Heart left ventricle (tissue), 16 donors: ENCODE data around the gene NFS1. TPM values are rescaled to one million over a fixed set of nuclear protein-coding genes. Genes with fewer than 3 reads are reported as not detected.
A peak's percentile ranks its signal among the peaks of the same experiment; 100 is the strongest.

ENCODE experiments used
- ATAC-seq, 4 donors: fragments of 200-7000 bp; cut with Tn5 transposase; one replicate each; pipeline ENCODE4 v1.9.1; 2020 to 2022; ENCODE audit warnings: moderate library complexity in 4 of 4, mild to moderate bottlenecking in 3 of 4, moderate number of reproducible peaks in 1 of 4
- DNase-seq, 5 donors: peaks; one replicate each; pipeline ENCODE4 v3.0.0-alpha.2; 2020
- H3K27ac ChIP-seq, 12 donors: fragments of 200-600 bp; sonication (generic) in 4 of 12; one replicate each; pipeline versions ENCODE4 v1.5.0 to v1.8.0; 2016 to 2022; ENCODE audit warnings: mild to moderate bottlenecking in 2 of 12
- H3K27me3 ChIP-seq, 9 donors: fragments of 200-600 bp; sonication (generic) in 2 of 9; one replicate each; pipeline versions ENCODE4 v1.5.1 to v1.8.0; 2016 to 2022; ENCODE audit warnings: mild to moderate bottlenecking in 3 of 9
- H3K36me3 ChIP-seq, 9 donors: fragments of 200-600 bp; sonication (generic) in 2 of 9; one replicate each; pipeline versions ENCODE4 v1.5.0 to v1.8.0; 2018 to 2022; ENCODE audit warnings: mild to moderate bottlenecking in 2 of 9
- H3K4me1 ChIP-seq, 12 donors: fragments of 200-600 bp; sonication (generic) in 4 of 12; one replicate each; pipeline versions ENCODE4 v1.5.0 to v1.8.0; 2016 to 2022; ENCODE audit warnings: mild to moderate bottlenecking in 3 of 12
- H3K4me3 ChIP-seq, 12 donors: fragments of 200-600 bp; sonication (generic) in 4 of 12; one replicate each; pipeline versions ENCODE4 v1.5.0 to v1.8.0; 2017 to 2022; ENCODE audit warnings: mild to moderate bottlenecking in 9 of 12, moderate library complexity in 4 of 12
- H3K9me3 ChIP-seq, 12 donors: fragments of 200-600 bp; sonication (generic) in 4 of 12; one replicate each; pipeline versions ENCODE4 v1.5.0 to v1.8.0; 2016 to 2022; ENCODE audit warnings: mild to moderate bottlenecking in 1 of 12
- POLR2A ChIP-seq, 2 donors: fragments of 450-650 bp; IDR thresholded peaks; one replicate each; pipeline ENCODE4 v1.6.1; 2017; ENCODE audit warnings: antibody characterized with exemption in 2 of 2, mild to moderate bottlenecking in 2 of 2, moderate library complexity in 2 of 2
- WGBS, 4 donors: extraction: QIAGEN DNeasy Blood & Tissue Kit in 2 of 4; methylation state at CpG; one replicate each; pipeline versions ENCODE4 v1.1.5 to v1.1.7; 2013 to 2018; 5-methylcytosine and 5-hydroxymethylcytosine counted together
- intact Hi-C, 10 donors: fragments of 100-400 bp; cut with DNase I; formaldehyde crosslinking; loops; one replicate each; pipeline versions ENCODE4 v1.11.1 to v1.14.2; 2022
- polyA plus RNA-seq, 2 donors: library from polyadenylated mRNA; stranded (reverse); fragments of 200-250 nt; gene quantifications; one replicate each; pipeline ENCODE4 v1.2.3, GENCODE V29; 2013
- total RNA-seq, 9 donors: library from RNA; depleted of rRNA in 2 of 9; stranded (reverse); fragments of >200 nt in 2 of 9; fragmentation: NEBNext Ultra II Directional in 3 of 9; extraction: Animal tissue kit (Norgen Biotek cat#: 25700) in 3 of 9; gene quantifications; one replicate each; pipeline versions ENCODE4 v1.1.0 to v1.2.4, GENCODE V29; 2016 to 2023
- TF ChIP-seq, protein P1 (sequence below), 12 donors: fragments of 200-600 bp; sonication (generic) in 4 of 12; IDR thresholded peaks; one replicate each; pipeline versions ENCODE4 v1.5.0 to v1.8.0; 2018 to 2022; ENCODE audit warnings: antibody characterized with exemption in 12 of 12, mild to moderate bottlenecking in 5 of 12
- donor health status: ischemic (EF 13 %, LVEDD 7.1; RV severe dilation, severe dysfunction).
- donor health status: healthy with polysubstance abuse.
- donor health status: DM: no; HTN: yes; CAD: no.
- donor health status: DM: no; HTN: no; CAD: no.
- donor health status: ischemic (EF 25% LVEDD 6.9; RV normal size, moderate dysfunction).
- donor health status: ischemic (EF 25% LVEDD 5.7; RV mildly dilated, moderate dysfunction).
- donor health status: healthy.
- donor health status: DM: yes; HTN: yes; CAD: no.
- donor health status: ischemic (EF 35%, LVEDD 5.7; RV mildly dilated, moderate dysfunction).
- donor health status: nonischemic (EF 11% LVEDD 7.7; RV severe dilation, severe dysfunction).
- donor health status: DM: yes; HTN: yes; CAD: no.
- donor health status: PGD.
- donor health status: ischemic (EF 29% LVEDD 5.4; RV normal size, mild dysfunction).
- donor health status: nonischemic (EF 23%, LVEDD 6.1; RV moderate dilation, normal function).

Gene NFS1
- total and polyA plus RNA-seq, 11 donors: 27.4 to 67.5 (median 58.3) TPM

- 91 to 95% (median 93%) methylated on average over 10 of the region's 10 CpGs for WGBS, 4 donors
- Histone ChIP-seq H3K4me3 (no peak overlapping the region), H3K4me1 (peaks cover 2 to 78% (median 54%) of the 10 kb centered on the region in 12 donors), H3K27ac (peak overlapping the region in 1 of 12 donors; percentile 5), H3K36me3 (peaks cover 0 to 9% (median 0%) of the 10 kb centered on the region in 9 donors), H3K27me3 (no peaks in the 10 kb centered on the region), H3K9me3 (no peaks in the 10 kb centered on the region)
- TF ChIP-seq, protein P1, sequence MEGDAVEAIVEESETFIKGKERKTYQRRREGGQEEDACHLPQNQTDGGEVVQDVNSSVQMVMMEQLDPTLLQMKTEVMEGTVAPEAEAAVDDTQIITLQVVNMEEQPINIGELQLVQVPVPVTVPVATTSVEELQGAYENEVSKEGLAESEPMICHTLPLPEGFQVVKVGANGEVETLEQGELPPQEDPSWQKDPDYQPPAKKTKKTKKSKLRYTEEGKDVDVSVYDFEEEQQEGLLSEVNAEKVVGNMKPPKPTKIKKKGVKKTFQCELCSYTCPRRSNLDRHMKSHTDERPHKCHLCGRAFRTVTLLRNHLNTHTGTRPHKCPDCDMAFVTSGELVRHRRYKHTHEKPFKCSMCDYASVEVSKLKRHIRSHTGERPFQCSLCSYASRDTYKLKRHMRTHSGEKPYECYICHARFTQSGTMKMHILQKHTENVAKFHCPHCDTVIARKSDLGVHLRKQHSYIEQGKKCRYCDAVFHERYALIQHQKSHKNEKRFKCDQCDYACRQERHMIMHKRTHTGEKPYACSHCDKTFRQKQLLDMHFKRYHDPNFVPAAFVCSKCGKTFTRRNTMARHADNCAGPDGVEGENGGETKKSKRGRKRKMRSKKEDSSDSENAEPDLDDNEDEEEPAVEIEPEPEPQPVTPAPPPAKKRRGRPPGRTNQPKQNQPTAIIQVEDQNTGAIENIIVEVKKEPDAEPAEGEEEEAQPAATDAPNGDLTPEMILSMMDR (IDR thresholded peaks at IDR 0.05): no peak
- TF ChIP-seq POLR2A (IDR thresholded peaks at IDR 0.05): no peak
- ATAC-seq (no peak), DNase-seq (no peak)
- intact Hi-C loops: loop anchor here in 6 of 10 donors (5.0 to 10.0 kb wide), 3 partner anchors 43 to 116 kb away; partner anchors contain the start of genes SPAG4 (in 5 of the 6) and ERGIC3 (in 1 of the 6)
These were observed 38.8 kb downstream of the NFS1 start for GRCh38 chr20:35660122-35660937.

DNA sequence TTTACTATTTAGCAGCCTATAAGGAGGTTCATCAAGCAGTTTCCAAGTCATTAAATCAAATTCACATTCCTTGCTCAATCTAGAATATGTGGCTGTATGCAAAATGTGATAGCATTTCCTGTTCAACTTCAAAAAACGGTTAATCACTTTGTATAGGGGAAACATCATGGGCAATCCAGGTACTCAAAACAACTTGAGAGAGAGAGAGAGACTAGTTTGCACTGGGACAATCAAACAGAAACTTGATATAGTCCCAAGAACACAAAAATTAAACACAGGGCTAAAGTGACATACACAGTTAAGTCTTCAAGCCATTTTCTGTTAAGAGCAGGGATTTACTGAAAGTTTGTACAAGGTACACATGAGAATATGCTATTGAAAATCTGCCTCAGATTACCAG, 41.9 kb downstream of the NFS1 start:
- peaks cover 0 to 66% (median 46%) of the 10 kb centered on the region in 12 donors for H3K4me1 ChIP-seq
- 14 to 21% (median 19%) methylated on average over 1 of the region's 1 CpG for WGBS, 4 donors
- peaks cover 0 to 38% (median 30%) of the 10 kb centered on the region in 9 donors for H3K36me3 ChIP-seq
- H3K27me3 ChIP-seq: no peaks in the 10 kb centered on the region
- TF ChIP-seq, protein P1 (IDR thresholded peaks at IDR 0.05): no peak
- intact Hi-C loops: no loop called here
- no peak for DNase-seq
- no peak overlapping the region for H3K4me3 ChIP-seq
- H3K27ac ChIP-seq: no peak overlapping the region
- ATAC-seq: no peak
- H3K9me3 ChIP-seq: no peaks in the 10 kb centered on the region

GRCh38 chr20:35654415-35654814, 44.7 kb downstream of the NFS1 start:
- Histone ChIP-seq H3K9me3 (no peaks in the 10 kb centered on the region), H3K4me3 (no peak overlapping the region), H3K27me3 (no peaks in the 10 kb centered on the region), H3K36me3 (peaks cover 0 to 53% (median 33%) of the 10 kb centered on the region in 9 donors), H3K27ac (no peak overlapping the region), H3K4me1 (peaks cover 0 to 52% (median 34%) of the 10 kb centered on the region in 12 donors)
- DNase-seq: no peak
- TF ChIP-seq, protein P1 (IDR thresholded peaks at IDR 0.05): no peak
- no peak for TF ChIP-seq POLR2A (IDR thresholded peaks at IDR 0.05)
- ATAC-seq: no peak
- intact Hi-C loops: no loop called here
- WGBS, 4 donors: 87 to 96% (median 93%) methylated on average over 9 of the region's 9 CpGs

GRCh38 chr20:35653893-35654292, 45.3 kb downstream of the NFS1 start:
- Histone ChIP-seq H3K27me3 (no peaks in the 10 kb centered on the region), H3K36me3 (peaks cover 0 to 53% (median 33%) of the 10 kb centered on the region in 9 donors), H3K4me3 (no peak overlapping the region), H3K9me3 (no peaks in the 10 kb centered on the region), H3K27ac (no peak overlapping the region), H3K4me1 (peaks cover 0 to 50% (median 32%) of the 10 kb centered on the region in 12 donors)
- no peak for DNase-seq
- ATAC-seq: no peak
- 89 to 92% (median 91%) methylated on average over 4 of the region's 4 CpGs for WGBS, 4 donors
- TF ChIP-seq POLR2A (IDR thresholded peaks at IDR 0.05): no peak
- TF ChIP-seq, protein P1 (IDR thresholded peaks at IDR 0.05): no peak
- intact Hi-C loops: no loop called here
